ENCODE measurements around the gene TRPM3. TPM values are rescaled to one million over a fixed set of nuclear protein-coding genes. Genes with fewer than 3 reads are reported as not detected.

The TRPM3 gene
- total RNA-seq, 6 donors from 2014 or later, result 0.10 to 1.0 (median 0.17) TPM; not detected in 1

DNA sequence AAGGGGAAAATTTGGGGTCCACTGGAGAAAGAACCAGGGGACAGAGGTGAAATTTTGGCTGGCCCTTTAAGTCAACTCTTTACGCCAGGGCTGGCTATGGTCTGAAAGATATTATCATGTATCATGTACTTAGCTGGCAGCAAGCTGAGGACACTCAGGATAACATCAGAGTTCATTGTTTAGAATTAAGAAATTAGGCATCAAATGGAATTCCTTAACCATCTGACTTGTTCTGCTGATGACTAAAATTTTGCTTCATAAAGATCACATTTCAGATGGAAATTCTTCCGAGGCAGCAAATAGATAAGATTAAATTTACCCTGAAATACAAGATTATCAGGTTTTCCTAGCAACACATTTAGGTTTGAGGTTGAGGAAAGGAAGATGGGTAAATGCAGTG is 437.6 kb downstream of the TRPM3 start:
- ATAC-seq (ENCODE audit: low FRiP score in 2 of 2) (no peak), DNase-seq (no peak)
- H3K4me3 ChIP-seq, result no peak overlapping the region
- H3K36me3 ChIP-seq, result no peaks in the 10 kb centered on the region
- WGBS, 2 donors, result 74 to 83% methylated on average over 2 of the region's 2 CpGs
- TF ChIP-seq EP300 (IDR thresholded peaks at IDR 0.05), result no peak
- TF ChIP-seq, protein P1, sequence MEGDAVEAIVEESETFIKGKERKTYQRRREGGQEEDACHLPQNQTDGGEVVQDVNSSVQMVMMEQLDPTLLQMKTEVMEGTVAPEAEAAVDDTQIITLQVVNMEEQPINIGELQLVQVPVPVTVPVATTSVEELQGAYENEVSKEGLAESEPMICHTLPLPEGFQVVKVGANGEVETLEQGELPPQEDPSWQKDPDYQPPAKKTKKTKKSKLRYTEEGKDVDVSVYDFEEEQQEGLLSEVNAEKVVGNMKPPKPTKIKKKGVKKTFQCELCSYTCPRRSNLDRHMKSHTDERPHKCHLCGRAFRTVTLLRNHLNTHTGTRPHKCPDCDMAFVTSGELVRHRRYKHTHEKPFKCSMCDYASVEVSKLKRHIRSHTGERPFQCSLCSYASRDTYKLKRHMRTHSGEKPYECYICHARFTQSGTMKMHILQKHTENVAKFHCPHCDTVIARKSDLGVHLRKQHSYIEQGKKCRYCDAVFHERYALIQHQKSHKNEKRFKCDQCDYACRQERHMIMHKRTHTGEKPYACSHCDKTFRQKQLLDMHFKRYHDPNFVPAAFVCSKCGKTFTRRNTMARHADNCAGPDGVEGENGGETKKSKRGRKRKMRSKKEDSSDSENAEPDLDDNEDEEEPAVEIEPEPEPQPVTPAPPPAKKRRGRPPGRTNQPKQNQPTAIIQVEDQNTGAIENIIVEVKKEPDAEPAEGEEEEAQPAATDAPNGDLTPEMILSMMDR (IDR thresholded peaks at IDR 0.05), result no peak
- TF ChIP-seq POLR2AphosphoS5 (IDR thresholded peaks at IDR 0.05), result no peak
- TF ChIP-seq POLR2A (IDR thresholded peaks at IDR 0.05), result no peak
- no peak overlapping the region for H3K27ac ChIP-seq
- H3K9me3 ChIP-seq, result no peaks in the 10 kb centered on the region
- no peaks in the 10 kb centered on the region for H3K27me3 ChIP-seq
- H3K4me1 ChIP-seq, result no peaks in the 10 kb centered on the region

DNA sequence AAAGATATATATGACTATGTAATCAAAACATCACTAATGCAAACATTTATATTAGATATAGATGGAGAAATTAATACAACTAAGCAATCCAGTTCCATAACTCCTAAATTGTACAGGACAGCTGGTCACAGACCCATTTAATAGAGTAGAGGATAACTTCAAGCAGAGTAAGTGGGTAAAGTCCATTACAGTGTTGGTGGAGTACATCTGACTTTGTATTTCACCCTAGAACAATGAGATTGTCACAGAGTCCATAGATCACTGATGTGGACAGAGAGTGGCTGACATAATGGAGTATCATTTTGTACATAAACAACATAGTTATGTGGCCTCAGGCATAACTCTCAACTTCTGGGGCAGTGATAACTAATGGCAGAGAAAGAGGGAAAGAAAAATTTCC is 439.1 kb downstream of the TRPM3 start:
- Histone ChIP-seq H3K9me3 (no peaks in the 10 kb centered on the region), H3K27ac (no peak overlapping the region), H3K27me3 (no peaks in the 10 kb centered on the region), H3K4me1 (no peaks in the 10 kb centered on the region), H3K4me3 (no peak overlapping the region), H3K36me3 (no peaks in the 10 kb centered on the region)
- no peak for ATAC-seq (ENCODE audit: low FRiP score in 2 of 2)
- TF ChIP-seq POLR2A (IDR thresholded peaks at IDR 0.05), result no peak
- TF ChIP-seq, protein P1 (IDR thresholded peaks at IDR 0.05), result no peak
- no peak for TF ChIP-seq EP300 (IDR thresholded peaks at IDR 0.05)
- DNase-seq, result no peak

GRCh38 chr9:70679845-70680244 is 441.6 kb downstream of the TRPM3 start:
- ATAC-seq (ENCODE audit: low FRiP score in 2 of 2), result no peak
- WGBS, 2 donors, result 86 to 88% methylated on average over 4 of the region's 4 CpGs

DNA sequence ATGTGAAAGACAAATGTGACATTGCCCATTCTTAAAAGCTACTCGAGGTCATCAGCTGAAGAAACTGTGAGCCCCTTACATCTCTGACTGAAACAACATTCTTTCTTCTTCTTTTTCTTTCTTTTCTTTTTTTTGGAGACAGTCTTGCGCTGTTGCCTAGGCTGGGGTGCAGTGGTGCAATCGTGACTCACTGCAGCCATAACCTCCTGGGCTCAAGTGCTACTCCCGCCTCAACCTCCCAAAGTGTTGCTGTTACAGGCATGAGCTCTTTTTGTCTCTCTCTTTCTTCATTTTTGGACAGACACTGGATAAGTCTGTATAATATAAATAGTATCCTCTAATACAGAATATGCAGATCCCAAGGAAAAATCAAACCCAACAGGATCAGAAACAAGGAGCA is 443.3 kb downstream of the TRPM3 start:
- Histone ChIP-seq H3K27me3 (no peaks in the 10 kb centered on the region), H3K4me3 (no peak overlapping the region), H3K27ac (no peak overlapping the region), H3K9me3 (no peaks in the 10 kb centered on the region), H3K4me1 (no peaks in the 10 kb centered on the region), H3K36me3 (no peaks in the 10 kb centered on the region)
- WGBS, 2 donors, result 82 to 84% methylated on average over 4 of the region's 4 CpGs
- DNase-seq (no peak), ATAC-seq (ENCODE audit: low FRiP score in 2 of 2) (no peak)
- TF ChIP-seq POLR2A (IDR thresholded peaks at IDR 0.05), result no peak
- TF ChIP-seq EP300 (IDR thresholded peaks at IDR 0.05), result no peak
- no peak for TF ChIP-seq POLR2AphosphoS5 (IDR thresholded peaks at IDR 0.05)
- TF ChIP-seq, protein P1 (IDR thresholded peaks at IDR 0.05), result no peak

More at GRCh38 chr9:70679845-70680244, 441.6 kb downstream of the TRPM3 start:
- no peaks in the 10 kb centered on the region for H3K36me3 ChIP-seq
- H3K27ac ChIP-seq, result no peak overlapping the region
- H3K9me3 ChIP-seq, result no peaks in the 10 kb centered on the region
- TF ChIP-seq POLR2A (IDR thresholded peaks at IDR 0.05), result no peak
- no peak for TF ChIP-seq EP300 (IDR thresholded peaks at IDR 0.05)
- TF ChIP-seq POLR2AphosphoS5 (IDR thresholded peaks at IDR 0.05), result no peak
- TF ChIP-seq, protein P1 (IDR thresholded peaks at IDR 0.05), result no peak
- no peak for DNase-seq
- H3K4me1 ChIP-seq, result no peaks in the 10 kb centered on the region
- no peak overlapping the region for H3K4me3 ChIP-seq
- H3K27me3 ChIP-seq, result no peaks in the 10 kb centered on the region

- Histone ChIP-seq H3K27ac (no peak overlapping the region), H3K27me3 (no peaks in the 10 kb centered on the region), H3K4me1 (no peaks in the 10 kb centered on the region), H3K4me3 (no peak overlapping the region), H3K36me3 (no peaks in the 10 kb centered on the region), H3K9me3 (no peaks in the 10 kb centered on the region)
- 84 to 85% methylated on average over 5 of the region's 5 CpGs for WGBS, 2 donors
- no peak for ATAC-seq (ENCODE audit: low FRiP score in 2 of 2)
- TF ChIP-seq POLR2A (IDR thresholded peaks at IDR 0.05) (no peak), EP300 (IDR thresholded peaks at IDR 0.05) (no peak), POLR2AphosphoS5 (IDR thresholded peaks at IDR 0.05) (no peak)
- TF ChIP-seq, protein P1 (IDR thresholded peaks at IDR 0.05), result no peak
- no peak for DNase-seq
Measured at GRCh38 chr9:70677055-70677735, 444.2 kb downstream of the TRPM3 start.
